SK-N-SH treated with all-trans-retinoic acid at 6 μM for 48 hours (cell line): ENCODE measurements around the gene ROCK2.

ENCODE experiments used
- ATAC-seq: fragments of 200-7000 bp; cut with Tn5 transposase; 3 replicates; pipeline ENCODE4 v1.9.1; 2020; ENCODE audit warnings: mild to moderate bottlenecking, moderate library complexity
- ARNTL ChIP-seq: fragments of 450-650 bp; formaldehyde crosslinking; IDR thresholded peaks from 2 replicates; pipeline ENCODE4 v1.5.0; 2020; ENCODE audit warnings: low read depth, mild to moderate bottlenecking, moderate library complexity, borderline replicate concordance
- BACH2 ChIP-seq: fragments of 250-450 bp; sonication (Bioruptor Pico); IDR thresholded peaks from 2 replicates; pipeline ENCODE4 v1.9.0; 2021; ENCODE audit warnings: mild to moderate bottlenecking, borderline replicate concordance
- CSDC2 ChIP-seq: fragments of 250-450 bp; sonication (Bioruptor Pico); IDR thresholded peaks from 2 replicates; pipeline ENCODE4 v1.5.0; 2020; ENCODE audit warnings: mild to moderate bottlenecking, moderate library complexity
- ESRRG ChIP-seq: fragments of 250-450 bp; sonication (Bioruptor Pico); IDR thresholded peaks from 2 replicates; pipeline ENCODE4 v1.6.1; 2021; ENCODE audit warnings: mild to moderate bottlenecking
- OSR1 ChIP-seq: fragments of 250-450 bp; sonication (Bioruptor Pico); IDR thresholded peaks from 2 replicates; pipeline ENCODE4 v1.8.0; 2022; ENCODE audit warnings: moderate library complexity, mild to moderate bottlenecking, inconsistent platforms
- RARB ChIP-seq: fragments of 250-450 bp; sonication (Bioruptor Pico); IDR thresholded peaks from 2 replicates; pipeline ENCODE4 v1.8.0; 2021; ENCODE audit warnings: mild to moderate bottlenecking, moderate library complexity
- SNAI2 ChIP-seq: fragments of 250-450 bp; sonication (Bioruptor Pico); IDR thresholded peaks from 2 replicates; pipeline ENCODE4 v1.5.0; 2020; ENCODE audit warnings: mild to moderate bottlenecking, moderate library complexity
- TCF4 ChIP-seq: fragments of 250-450 bp; sonication (Bioruptor Pico); IDR thresholded peaks from 2 replicates; pipeline ENCODE4 v1.8.0; 2021; ENCODE audit warnings: mild to moderate bottlenecking, moderate library complexity, borderline replicate concordance
- TOX ChIP-seq: fragments of 250-450 bp; sonication (Bioruptor Pico); IDR thresholded peaks from 2 replicates; pipeline ENCODE4 v1.8.0; 2021; ENCODE audit warnings: mild to moderate bottlenecking, moderate library complexity, borderline replicate concordance
- ZC3H10 ChIP-seq: fragments of 250-450 bp; sonication (Bioruptor Pico); IDR thresholded peaks from 2 replicates; pipeline ENCODE4 v1.5.1; 2021; ENCODE audit warnings: mild to moderate bottlenecking, moderate library complexity
- ZFP3 ChIP-seq: fragments of 250-450 bp; sonication (Bioruptor Pico); IDR thresholded peaks from 2 replicates; pipeline ENCODE4 v1.5.0; 2020; ENCODE audit warnings: mild to moderate bottlenecking, moderate library complexity
- ZFP30 ChIP-seq: fragments of 450-650 bp; formaldehyde crosslinking; IDR thresholded peaks from 2 replicates; pipeline ENCODE4 v1.5.0; 2022; ENCODE audit warnings: mild to moderate bottlenecking, moderate library complexity
- ZNF565 ChIP-seq: fragments of 450-650 bp; formaldehyde crosslinking; conservative IDR thresholded peaks from 2 replicates; pipeline ENCODE4 v1.5.0; 2020; ENCODE audit warnings: low read depth, mild to moderate bottlenecking, moderate library complexity
- ZNF70 ChIP-seq: fragments of 450-650 bp; formaldehyde crosslinking; IDR thresholded peaks from 2 replicates; pipeline ENCODE4 v1.5.0; 2020; ENCODE audit warnings: mild to moderate bottlenecking, moderate library complexity
- TF ChIP-seq, protein P1 (sequence below): fragments of 250-450 bp; sonication (Bioruptor Pico); IDR thresholded peaks from 2 replicates; pipeline ENCODE4 v1.5.0; 2020; ENCODE audit warnings: mild to moderate bottlenecking, moderate library complexity
- TF ChIP-seq, protein P2 (sequence below): fragments of 250-450 bp; sonication (Bioruptor Pico); IDR thresholded peaks from 2 replicates; pipeline ENCODE4 v1.8.0; 2020; ENCODE audit warnings: mild to moderate bottlenecking, moderate library complexity, borderline replicate concordance

The ROCK2 gene

DNA sequence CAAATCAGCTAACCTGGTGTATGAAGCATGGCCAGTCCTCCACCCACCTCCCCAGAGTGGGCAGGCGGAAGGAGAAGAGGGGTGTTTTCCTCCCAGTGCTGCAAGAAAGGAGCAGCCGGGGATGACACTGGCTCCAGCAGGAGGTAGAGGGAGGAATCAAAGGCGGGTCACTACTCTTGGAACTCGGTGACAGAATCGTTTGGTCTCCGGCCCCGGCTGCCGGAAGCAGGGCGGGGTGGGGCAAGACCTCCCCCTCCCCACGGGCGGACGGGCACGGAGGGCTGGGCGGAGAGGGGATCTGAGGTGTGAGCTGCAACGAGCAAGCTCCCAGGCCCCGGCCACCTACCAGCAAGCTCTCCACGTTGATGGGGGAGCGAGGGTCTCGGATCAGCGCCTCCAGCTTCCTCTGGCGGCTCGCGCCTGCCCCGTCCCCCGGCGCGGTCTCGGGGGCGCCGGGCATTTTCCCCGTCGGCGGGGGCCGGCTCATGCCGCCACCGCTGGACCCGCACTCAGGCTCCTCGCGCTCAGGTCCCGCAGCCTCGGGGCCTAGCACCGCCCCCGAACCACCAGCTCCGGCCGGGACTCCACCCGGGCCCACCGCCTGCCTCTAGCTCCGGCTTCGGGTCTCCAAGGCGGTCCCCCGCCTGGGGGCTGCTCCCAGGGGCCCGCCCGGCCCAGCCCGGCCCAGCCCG, 640 bp downstream of the ROCK2 start (continued):
- TF ChIP-seq, protein P1, sequence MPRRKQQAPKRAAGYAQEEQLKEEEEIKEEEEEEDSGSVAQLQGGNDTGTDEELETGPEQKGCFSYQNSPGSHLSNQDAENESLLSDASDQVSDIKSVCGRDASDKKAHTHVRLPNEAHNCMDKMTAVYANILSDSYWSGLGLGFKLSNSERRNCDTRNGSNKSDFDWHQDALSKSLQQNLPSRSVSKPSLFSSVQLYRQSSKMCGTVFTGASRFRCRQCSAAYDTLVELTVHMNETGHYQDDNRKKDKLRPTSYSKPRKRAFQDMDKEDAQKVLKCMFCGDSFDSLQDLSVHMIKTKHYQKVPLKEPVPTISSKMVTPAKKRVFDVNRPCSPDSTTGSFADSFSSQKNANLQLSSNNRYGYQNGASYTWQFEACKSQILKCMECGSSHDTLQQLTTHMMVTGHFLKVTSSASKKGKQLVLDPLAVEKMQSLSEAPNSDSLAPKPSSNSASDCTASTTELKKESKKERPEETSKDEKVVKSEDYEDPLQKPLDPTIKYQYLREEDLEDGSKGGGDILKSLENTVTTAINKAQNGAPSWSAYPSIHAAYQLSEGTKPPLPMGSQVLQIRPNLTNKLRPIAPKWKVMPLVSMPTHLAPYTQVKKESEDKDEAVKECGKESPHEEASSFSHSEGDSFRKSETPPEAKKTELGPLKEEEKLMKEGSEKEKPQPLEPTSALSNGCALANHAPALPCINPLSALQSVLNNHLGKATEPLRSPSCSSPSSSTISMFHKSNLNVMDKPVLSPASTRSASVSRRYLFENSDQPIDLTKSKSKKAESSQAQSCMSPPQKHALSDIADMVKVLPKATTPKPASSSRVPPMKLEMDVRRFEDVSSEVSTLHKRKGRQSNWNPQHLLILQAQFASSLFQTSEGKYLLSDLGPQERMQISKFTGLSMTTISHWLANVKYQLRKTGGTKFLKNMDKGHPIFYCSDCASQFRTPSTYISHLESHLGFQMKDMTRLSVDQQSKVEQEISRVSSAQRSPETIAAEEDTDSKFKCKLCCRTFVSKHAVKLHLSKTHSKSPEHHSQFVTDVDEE (CRISPR knock-in tag): no peak

DNA sequence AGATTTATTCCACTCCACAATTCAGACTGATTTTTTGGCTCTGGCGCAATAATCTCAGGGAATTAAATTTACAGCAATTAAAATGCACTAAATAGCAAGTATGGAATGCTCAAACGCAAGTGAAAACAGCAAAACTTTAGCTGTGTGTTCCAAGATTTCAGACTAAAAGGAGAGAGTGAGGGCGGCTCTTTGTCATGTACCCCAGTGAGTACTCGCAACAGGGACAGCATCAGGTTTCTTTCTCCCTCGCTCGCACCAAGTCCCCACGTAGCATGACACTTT, 1.1 kb downstream of the ROCK2 start:
- ATAC-seq: no peak

DNA sequence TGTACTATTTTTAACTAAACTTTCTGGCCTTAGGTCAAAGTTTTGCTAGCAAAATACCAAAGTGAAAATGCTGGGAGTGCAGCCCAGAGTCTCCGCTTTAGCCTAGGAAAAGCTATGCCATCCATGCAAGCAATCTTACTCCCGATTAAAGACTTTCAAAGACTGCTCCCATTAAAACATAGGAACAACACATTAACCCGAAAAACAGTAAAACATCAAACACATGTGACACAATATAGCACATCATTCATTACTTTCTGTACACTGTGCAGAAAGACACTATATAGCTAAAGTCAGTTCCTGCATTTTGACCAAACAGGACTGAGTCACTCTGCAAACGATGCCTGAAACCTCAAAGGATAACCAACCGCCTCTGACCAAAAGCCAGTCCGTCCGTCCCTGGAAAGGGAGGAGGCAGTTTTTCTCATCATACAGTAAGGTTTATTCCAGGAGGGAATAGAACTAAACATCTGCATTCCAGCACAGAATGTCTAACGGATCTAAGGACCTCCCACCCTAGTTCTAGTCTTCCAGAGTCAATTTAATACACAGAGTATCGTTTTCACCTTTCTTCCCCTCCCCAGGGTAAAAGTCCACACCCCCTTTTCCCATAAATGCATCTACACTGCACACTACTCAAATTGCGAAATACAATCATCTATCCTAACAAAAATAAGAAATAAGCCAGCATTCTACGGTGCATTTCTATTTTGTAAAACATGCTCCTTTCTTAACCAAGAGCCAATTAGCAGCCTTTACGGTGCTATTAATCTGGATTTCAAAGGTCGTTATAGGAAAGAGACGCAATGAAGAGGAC, 1.7 kb downstream of the ROCK2 start:
- TF ChIP-seq, protein P2, sequence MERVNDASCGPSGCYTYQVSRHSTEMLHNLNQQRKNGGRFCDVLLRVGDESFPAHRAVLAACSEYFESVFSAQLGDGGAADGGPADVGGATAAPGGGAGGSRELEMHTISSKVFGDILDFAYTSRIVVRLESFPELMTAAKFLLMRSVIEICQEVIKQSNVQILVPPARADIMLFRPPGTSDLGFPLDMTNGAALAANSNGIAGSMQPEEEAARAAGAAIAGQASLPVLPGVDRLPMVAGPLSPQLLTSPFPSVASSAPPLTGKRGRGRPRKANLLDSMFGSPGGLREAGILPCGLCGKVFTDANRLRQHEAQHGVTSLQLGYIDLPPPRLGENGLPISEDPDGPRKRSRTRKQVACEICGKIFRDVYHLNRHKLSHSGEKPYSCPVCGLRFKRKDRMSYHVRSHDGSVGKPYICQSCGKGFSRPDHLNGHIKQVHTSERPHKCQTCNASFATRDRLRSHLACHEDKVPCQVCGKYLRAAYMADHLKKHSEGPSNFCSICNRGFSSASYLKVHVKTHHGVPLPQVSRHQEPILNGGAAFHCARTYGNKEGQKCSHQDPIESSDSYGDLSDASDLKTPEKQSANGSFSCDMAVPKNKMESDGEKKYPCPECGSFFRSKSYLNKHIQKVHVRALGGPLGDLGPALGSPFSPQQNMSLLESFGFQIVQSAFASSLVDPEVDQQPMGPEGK: peak; percentile 53; the same call in 1 of the 2 replicates
- TF ChIP-seq ZFP30 (CRISPR knock-in tag): no peak
- ATAC-seq: peak; percentile 67

More for the DNA sequence above, 1.1 kb downstream of the ROCK2 start:
- TF ChIP-seq ESRRG (CRISPR knock-in tag): no peak
- TF ChIP-seq BACH2: no peak
- TF ChIP-seq TOX (CRISPR knock-in tag): no peak
- no peak for TF ChIP-seq RARB (CRISPR knock-in tag)
- TF ChIP-seq, protein P2: no peak
- TF ChIP-seq OSR1: no peak
- TF ChIP-seq TCF4 (CRISPR knock-in tag): no peak
- TF ChIP-seq SNAI2 (CRISPR knock-in tag): no peak
- no peak for TF ChIP-seq ZFP3 (CRISPR knock-in tag)
- TF ChIP-seq ARNTL (CRISPR knock-in tag): no peak
- no peak for TF ChIP-seq ZNF565 (CRISPR knock-in tag)
- TF ChIP-seq, protein P1 (CRISPR knock-in tag): no peak

DNA sequence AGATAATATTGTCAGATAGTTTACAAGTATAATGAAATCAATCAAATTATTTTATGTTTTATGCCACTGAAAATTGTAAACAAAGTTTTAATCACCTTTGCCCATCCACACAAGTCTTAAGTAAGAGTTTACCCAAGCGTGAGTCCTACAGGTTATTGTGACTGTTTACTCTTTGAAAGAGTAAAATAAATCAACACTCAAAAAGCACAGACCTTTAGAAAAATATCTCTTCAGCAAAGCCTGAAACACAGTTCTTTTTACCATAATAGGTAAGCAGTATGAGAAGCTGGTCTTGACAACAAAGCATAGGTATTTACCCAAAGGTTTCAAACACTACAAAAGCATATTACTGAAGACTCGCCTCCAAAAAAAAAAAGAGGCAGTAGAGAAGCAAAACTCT, 3.7 kb downstream of the ROCK2 start:
- no peak for ATAC-seq
- no peak for TF ChIP-seq ZC3H10 (CRISPR knock-in tag)
- TF ChIP-seq OSR1: no peak
- no peak for TF ChIP-seq CSDC2 (CRISPR knock-in tag)
- TF ChIP-seq ZNF70 (CRISPR knock-in tag): no peak
- TF ChIP-seq TCF4 (CRISPR knock-in tag): no peak
- no peak for TF ChIP-seq SNAI2 (CRISPR knock-in tag)
- no peak for TF ChIP-seq TOX (CRISPR knock-in tag)
- TF ChIP-seq ESRRG (CRISPR knock-in tag): no peak
- TF ChIP-seq ZFP3 (CRISPR knock-in tag): no peak
- TF ChIP-seq ZFP30 (CRISPR knock-in tag): no peak
